HG03175 (cell line): Measurements from ENCODE around the gene TAGLN2.

Experiments
- ATAC-seq: cut with Tn5 transposase; IDR thresholded peaks from one replicate; pipeline ENCODE4 v1.9.1; 2021; ENCODE audit warnings: mild to moderate bottlenecking, moderate library complexity; ENCODE audit not compliant: unreplicated experiment

Gene TAGLN2

DNA sequence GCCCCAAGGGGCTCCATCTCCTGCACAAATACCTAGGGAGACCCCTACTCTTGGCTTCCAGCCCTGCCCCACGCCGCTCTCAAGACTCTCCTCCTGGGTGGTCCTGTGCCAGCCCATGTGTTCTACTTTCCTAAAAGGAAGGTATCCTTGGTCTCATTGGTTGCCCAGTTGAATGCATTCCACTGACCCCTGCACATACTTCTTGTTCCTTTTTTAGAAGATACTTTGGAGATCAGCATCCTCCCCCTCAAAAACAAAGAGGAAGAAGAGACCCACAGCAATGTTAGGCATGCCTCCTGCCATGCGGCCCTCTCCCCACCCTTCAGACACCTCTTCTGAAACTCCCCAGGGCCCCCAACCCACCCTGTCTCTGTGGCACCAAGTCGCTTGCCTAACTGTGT, 24.7 kb upstream of the TAGLN2 start:
- no peak for ATAC-seq

- no peak for ATAC-seq
Observed at GRCh38 chr1:159949123-159949522, 23.8 kb upstream of the TAGLN2 start.

- no peak for ATAC-seq
Observed at GRCh38 chr1:159947942-159948341, 22.6 kb upstream of the TAGLN2 start.

DNA sequence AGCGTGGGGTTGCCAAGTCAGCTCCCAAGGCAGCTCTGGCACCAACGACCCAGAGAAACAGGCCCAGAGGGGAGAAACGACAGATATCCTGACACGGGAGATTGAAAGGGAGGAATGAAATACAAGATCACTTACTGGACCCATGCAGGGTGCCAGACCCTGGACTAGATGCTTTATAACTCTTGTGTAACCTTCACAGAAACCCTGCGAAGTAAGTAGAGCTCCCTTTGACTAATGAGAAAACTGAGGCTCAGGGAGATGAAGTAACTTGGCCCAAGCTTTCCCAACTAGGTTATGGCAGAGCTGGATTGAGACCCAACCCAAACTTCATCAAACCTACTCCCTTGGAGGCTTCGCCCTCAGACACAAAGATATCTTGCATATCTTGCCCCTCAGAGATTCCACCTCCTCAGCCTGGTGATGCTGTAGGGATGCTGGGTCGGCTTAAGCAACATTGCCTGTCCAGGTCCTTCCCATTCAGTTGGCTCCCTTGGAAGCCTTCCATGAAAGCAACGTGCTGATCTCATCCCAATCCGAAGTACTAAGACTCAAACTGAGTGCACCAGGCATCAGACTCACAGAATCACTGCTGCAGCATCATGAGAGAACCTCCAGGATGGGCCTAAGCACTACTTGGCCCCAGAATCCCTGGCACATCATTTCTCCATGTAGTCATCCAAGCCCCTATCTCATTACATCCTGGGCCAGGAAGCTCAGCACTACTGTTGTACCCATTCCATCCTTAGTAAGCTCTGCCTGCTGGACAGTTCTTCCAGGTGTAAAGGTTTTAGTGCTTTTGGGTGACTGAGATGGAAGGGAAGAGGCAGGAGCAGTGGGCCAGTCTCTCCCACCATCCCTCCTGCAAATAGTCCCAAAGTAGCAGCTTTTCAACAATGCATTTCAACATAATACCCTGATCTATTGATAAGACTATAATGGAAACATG, 21.2 kb upstream of the TAGLN2 start:
- ATAC-seq: no peak

GRCh38 chr1:159945483-159946241, 20.4 kb upstream of the TAGLN2 start, which contains the start of gene IGSF9:
Gene IGSF9, minus strand, starts transcription at chr1:159945613. Its CDS starts 2,159 bp downstream, at chr1:159943454.
- ATAC-seq: peak; percentile 54

- ATAC-seq: no peak
Observed at GRCh38 chr1:159944623-159945455, 19.5 kb upstream of the TAGLN2 start.

DNA sequence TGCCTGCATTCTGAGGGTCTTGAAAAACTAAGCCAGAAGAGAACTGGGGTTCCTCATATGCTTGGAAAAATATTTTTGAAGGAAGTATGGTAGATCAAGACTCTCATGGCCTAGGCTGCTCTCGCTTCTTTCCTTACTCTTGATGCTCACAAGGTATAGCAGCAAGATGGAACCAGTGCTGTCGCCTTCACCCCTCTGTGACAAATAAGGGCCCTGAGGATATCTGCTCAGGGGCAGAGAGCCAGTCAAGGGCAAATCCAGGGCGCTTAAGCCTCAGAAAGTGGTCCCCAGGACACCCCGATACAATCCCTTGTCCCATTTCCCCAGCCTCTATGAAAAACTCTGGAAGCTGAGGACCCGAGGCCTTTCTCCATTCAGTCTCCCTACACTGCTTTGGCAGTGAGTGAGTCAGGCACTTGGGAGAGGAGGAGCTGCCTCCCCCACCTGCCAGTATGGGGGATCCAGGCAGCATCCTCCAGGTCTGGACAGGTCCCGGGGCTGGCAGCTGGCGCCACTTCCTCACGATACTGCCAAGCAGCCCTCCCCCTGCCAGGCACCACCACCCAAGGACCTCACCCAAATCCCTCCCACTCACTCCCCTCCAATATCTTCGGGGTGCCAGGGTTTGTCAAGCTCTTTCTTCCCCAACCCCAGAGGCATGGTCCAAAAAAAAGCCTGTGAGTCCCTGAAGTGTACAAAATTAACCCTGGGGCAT, 18.8 kb upstream of the TAGLN2 start:
- ATAC-seq: no peak

DNA sequence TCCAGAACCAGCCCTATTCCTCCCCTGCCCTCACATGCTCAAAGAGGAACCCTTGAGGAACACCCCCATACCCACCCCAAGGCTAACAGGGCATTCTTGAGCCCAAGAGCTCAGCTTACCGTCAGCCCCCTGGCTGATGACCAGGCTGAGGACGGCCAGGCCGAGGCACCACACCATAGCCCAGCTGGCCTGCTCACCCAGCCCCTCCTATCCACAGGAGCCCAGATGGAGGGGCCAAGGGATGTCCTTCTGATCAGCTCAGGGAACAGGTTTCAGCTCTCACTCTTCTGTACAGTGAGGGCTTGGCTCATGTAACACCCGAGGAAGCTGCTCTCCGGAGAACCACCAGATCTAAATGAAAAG, 18.0 kb upstream of the TAGLN2 start:
- no peak for ATAC-seq

- ATAC-seq: no peak
Observed at GRCh38 chr1:159942632-159943277, 17.4 kb upstream of the TAGLN2 start.

DNA sequence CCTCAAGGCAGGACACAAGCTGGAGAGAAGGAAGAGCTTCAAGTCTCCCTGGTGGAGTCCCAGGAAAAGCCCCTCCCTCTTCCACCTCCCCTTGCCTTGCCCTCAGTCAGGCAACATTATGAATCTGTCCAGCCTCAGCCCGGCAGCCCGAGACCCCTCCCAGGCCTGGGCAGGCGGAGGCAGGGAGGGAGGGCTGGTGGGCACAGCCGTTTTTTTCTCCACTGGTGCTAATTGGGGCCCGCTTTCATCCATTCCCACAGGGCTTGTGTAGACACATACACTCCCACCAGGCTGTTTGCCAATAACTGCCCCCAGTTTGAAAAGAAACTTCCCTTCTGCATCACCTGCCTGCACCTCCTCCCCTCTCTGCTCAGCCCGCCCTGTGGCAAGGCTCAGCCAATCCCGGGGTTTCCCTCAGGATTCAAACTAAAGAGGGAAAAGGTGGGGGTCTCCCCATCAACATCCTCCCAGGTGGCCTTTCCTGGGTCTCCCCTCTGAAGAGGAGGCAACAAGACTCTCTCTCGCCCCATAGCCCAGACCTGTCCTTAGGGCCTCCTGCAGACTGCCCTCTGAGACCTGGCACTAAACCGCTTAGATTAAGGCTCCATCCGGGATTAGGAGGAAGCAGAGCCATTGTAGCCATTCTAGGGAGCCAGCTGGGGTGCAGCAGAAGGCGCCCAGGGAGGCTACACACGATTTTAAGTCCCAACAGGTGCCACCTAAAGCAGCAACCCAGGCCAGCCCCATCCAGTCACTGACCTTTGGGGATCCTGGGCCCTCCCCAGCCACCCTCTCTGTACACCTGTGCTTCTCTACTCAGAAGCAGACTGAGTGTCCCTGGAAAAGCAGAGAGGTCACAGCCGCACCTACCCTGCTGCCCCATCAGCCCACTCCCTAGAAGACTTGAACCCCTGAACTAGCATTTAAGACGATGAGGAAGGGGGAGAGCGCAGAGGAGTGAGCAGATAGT, 16.6 kb upstream of the TAGLN2 start:
- ATAC-seq: no peak

DNA sequence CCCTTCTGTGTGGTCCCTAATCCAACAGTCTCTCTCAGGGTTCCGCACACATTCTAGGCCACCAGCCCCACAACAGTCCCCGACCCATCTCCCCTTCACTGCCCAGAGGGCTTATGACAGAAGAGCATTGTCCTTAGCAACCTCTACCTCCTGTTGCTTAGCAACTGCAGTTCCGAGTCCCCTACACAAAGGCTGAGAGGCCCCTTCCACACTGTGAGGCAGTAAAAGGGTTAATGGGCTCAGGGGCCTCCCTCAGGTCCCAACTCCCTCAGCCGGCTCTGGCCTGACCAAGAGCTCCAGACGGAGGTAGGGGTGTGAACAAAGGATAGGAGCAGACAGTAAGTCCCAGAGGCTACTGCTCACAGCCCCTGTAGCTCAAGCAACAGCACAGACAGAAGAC, 15.8 kb upstream of the TAGLN2 start:
- no peak for ATAC-seq

GRCh38 chr1:159940006-159940620, 14.8 kb upstream of the TAGLN2 start:
- ATAC-seq: no peak

GRCh38 chr1:159939678-159940002, 14.3 kb upstream of the TAGLN2 start:
- no peak for ATAC-seq

DNA sequence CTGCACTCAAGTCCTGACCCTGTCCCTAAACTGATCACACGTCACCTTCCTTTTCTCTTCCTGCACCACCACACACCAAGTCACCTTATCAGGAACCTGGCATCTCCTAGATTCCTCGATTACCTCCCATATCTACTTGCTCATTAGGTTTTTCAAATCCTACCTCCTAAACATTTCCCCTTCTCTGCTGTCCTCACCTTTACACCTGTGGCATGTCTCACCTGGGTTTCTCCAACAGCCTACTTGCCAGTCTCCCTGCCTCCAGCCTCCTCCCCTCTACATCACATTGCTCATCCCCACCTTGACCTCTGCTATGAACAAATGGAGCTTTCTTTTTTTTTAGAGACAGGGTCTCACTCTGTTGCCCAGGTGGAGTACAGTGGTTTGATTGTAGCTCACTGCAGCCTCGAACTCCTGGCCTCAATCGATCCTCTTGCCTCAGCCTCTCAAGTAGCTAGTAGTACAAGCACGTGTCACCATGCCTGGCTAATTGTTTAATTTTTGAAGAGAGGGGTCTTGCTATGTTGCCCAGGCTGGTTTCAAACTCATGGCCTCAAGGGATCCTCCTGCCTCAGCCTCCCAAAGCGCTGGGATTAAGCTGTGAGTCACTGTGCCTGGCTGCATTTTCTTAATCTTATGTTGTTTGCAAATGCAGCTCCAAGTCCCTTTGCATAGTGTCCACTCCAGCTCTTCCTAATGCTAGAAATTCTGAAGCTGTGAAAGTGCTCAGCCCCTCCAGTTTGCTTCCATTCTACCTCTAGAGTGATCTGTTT, 13.8 kb upstream of the TAGLN2 start:
- no peak for ATAC-seq

- ATAC-seq: no peak
Observed at GRCh38 chr1:159938211-159938852, 13.0 kb upstream of the TAGLN2 start.

- no peak for ATAC-seq
Observed at GRCh38 chr1:159937054-159937750, 11.9 kb upstream of the TAGLN2 start.
